Retina (tissue), 1 donor: Measurements from ENCODE around the gene RARS1.

Experiments
- DNase-seq: peaks from one replicate; pipeline ENCODE4 v3.0.0-alpha.2; 2016

The RARS1 gene

DNA sequence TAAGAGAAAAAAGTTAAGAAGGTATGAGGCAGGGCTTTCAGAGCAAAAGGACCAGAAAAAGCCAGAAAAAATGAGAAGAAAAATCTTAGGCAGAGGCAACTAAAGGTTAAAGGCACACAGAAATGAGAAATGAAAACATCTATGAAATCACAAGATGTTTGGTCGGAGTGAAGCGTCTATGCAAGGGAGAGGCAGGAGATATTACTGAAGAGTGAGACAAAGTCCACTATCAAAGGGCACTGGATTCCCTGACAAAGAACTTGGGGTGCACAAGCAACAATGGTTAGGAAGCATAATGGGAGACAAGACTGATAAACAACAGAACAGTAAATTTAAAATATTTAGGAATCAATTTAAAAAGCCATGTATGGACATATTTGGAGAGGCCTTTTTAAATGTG, 76.0 kb downstream of the RARS1 start:
- DNase-seq = no peak

GRCh38 chr5:168563959-168564358, 77.7 kb downstream of the RARS1 start:
- no peak for DNase-seq

GRCh38 chr5:168568738-168569137, 82.5 kb downstream of the RARS1 start:
- no peak for DNase-seq
